ENCODE data around the gene GAGE12E.
"Not testable (repeated sequence)": the region's sequence is repeated elsewhere in the genome, so short reads cannot be mapped to it uniquely, and the experiment has no call there.

DNA sequence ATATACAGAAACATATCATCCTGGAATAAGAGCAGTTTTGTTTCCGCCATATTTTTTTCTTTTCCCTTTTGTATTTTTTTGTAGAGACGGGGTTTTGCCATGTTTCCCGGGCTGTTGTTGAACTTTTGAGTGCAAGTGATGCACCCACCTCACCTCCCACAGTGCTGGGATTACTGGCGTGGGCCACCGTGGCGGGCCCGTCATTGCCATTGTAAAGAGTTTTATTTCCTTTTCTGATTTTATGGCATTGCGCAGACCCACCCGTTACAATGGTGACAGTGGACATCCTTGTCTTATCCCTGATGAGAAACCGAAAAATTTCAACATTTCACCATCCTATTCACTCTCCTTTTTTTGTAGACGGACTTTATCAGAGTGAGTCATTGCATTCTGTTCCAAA lies 17.6 kb downstream of the GAGE12E start:
- TF ChIP-seq POLR2A (IDR thresholded peaks at IDR 0.05), result not testable (repeated sequence)
- TF ChIP-seq, protein P1, sequence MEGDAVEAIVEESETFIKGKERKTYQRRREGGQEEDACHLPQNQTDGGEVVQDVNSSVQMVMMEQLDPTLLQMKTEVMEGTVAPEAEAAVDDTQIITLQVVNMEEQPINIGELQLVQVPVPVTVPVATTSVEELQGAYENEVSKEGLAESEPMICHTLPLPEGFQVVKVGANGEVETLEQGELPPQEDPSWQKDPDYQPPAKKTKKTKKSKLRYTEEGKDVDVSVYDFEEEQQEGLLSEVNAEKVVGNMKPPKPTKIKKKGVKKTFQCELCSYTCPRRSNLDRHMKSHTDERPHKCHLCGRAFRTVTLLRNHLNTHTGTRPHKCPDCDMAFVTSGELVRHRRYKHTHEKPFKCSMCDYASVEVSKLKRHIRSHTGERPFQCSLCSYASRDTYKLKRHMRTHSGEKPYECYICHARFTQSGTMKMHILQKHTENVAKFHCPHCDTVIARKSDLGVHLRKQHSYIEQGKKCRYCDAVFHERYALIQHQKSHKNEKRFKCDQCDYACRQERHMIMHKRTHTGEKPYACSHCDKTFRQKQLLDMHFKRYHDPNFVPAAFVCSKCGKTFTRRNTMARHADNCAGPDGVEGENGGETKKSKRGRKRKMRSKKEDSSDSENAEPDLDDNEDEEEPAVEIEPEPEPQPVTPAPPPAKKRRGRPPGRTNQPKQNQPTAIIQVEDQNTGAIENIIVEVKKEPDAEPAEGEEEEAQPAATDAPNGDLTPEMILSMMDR (IDR thresholded peaks at IDR 0.05), result not testable (repeated sequence)

Data from Peyer's patch (tissue), 4 donors.